HepG2 (cell line): ENCODE data around the gene COL8A2. TPM values are rescaled to one million over a fixed set of nuclear protein-coding genes. Genes with fewer than 3 reads are reported as not detected.

Source experiments
- ATAC-seq: fragments of 200-7000 bp; cut with Tn5 transposase; 3 replicates; pipeline ENCODE4 v1.9.1; 2020; ENCODE audit warnings: mild to moderate bottlenecking, moderate library complexity
- BruUV-seq: library from RNA; stranded (reverse); fragments of 400-500 nt; replicated peaks from 2 replicates; lab custom pipeline; 2021; lab: Mats Ljungman, UMichigan
- CTCF ChIA-PET: fragments of 300-600 bp; formaldehyde crosslinking; extraction: SDS; loops from one replicate; lab custom pipeline; 2021; ENCODE audit warnings: low total read pairs, inconsistent platforms, low intra/inter-chr PET ratio; lab: Yijun Ruan, JAX
- POLR2A ChIA-PET: fragments of 350-600 bp; sonication (Branson Sonifier 250); formaldehyde crosslinking; loops from one replicate; lab custom pipeline; 2020; ENCODE audit warnings: antibody characterized with exemption, inconsistent platforms; lab: Yijun Ruan, JAX
- DNase-seq: peaks from one replicate; pipeline ENCODE4 v3.0.0-alpha.2; 2015; ENCODE audit warnings: low spot score
- FAIRE-seq: peaks from 3 replicates; lab custom pipeline; 2011; peaks lifted over from hg19 to GRCh38; lab: Jason Lieb, UNC
- H2AFZ ChIP-seq: one replicate; pipeline ENCODE4 v1.6.1; 2011; ENCODE audit warnings: low read length, inconsistent platforms
- H3K27ac ChIP-seq: fragments of 300-600 bp; 3 replicates; pipeline ENCODE4 v1.8.0; 2011; ENCODE audit warnings: mixed run types, mild to moderate bottlenecking, mixed read lengths, low read length, inconsistent platforms; ENCODE audit not compliant: insufficient read depth; ENCODE audit errors: extremely low read length
- H3K27me3 ChIP-seq, 2 experiments: fragments of 200-600 bp in 1 of 2; 2 replicates in 1 of 2; 3 replicates in 1 of 2; pipeline versions ENCODE4 v1.6.0 to v1.8.0; 2011; ENCODE audit warnings: low read length in 2 of 2, mild to moderate bottlenecking in 2 of 2, moderate library complexity in 2 of 2, inconsistent platforms in 1 of 2; ENCODE audit not compliant: insufficient read depth in 2 of 2, control insufficient read depth in 1 of 2
- H3K36me3 ChIP-seq, 2 experiments: fragments of 200-600 bp in 1 of 2; replicated peaks in 1 of 2; 2 replicates in 1 of 2; 3 replicates in 1 of 2; pipeline versions ENCODE4 v1.5.1 to v1.8.0; 2011; ENCODE audit warnings: low read length in 2 of 2, inconsistent platforms in 1 of 2; ENCODE audit not compliant: insufficient read depth in 2 of 2, control insufficient read depth in 1 of 2
- H3K4me1 ChIP-seq: 2 replicates; pipeline ENCODE4 v1.5.1; 2012; ENCODE audit warnings: low read length, inconsistent platforms; ENCODE audit not compliant: insufficient read depth
- H3K4me2 ChIP-seq: 2 replicates; pipeline ENCODE4 v1.6.0; 2011; ENCODE audit warnings: low read depth, low read length, inconsistent platforms
- H3K4me3 ChIP-seq, 3 experiments: fragments of 200-600 bp in 1 of 3; sonication (generic), shearing (Covaris generic) in 1 of 3; replicated peaks in 1 of 3; 2 replicates each; pipeline ENCODE4 v1.5.1; 2011 to 2016; ENCODE audit warnings: low read length in 3 of 3, inconsistent platforms in 2 of 3, low read depth in 2 of 3, mild to moderate bottlenecking in 2 of 3, control low read depth in 1 of 3, mixed read lengths in 1 of 3; ENCODE audit not compliant: insufficient read depth in 1 of 3
- H3K79me2 ChIP-seq: one replicate; pipeline ENCODE4 v1.6.1; 2011; ENCODE audit warnings: low read length, inconsistent platforms; ENCODE audit not compliant: insufficient read depth
- H3K9ac ChIP-seq: 2 replicates; pipeline ENCODE4 v1.6.0; 2011; ENCODE audit warnings: mild to moderate bottlenecking, low read depth, low read length, inconsistent platforms; ENCODE audit not compliant: insufficient read depth
- H3K9me3 ChIP-seq: 2 replicates; pipeline ENCODE4 v1.5.1; 2012; ENCODE audit warnings: mild to moderate bottlenecking, low read length
- H4K20me1 ChIP-seq: 2 replicates; pipeline ENCODE4 v1.6.0; 2011; ENCODE audit warnings: inconsistent platforms, mild to moderate bottlenecking, low read length, moderate library complexity; ENCODE audit not compliant: insufficient read depth
- ATF1 ChIP-seq: IDR thresholded peaks from 2 replicates; pipeline ENCODE4 v1.6.1; 2016; ENCODE audit warnings: mild to moderate bottlenecking, control low read depth
- CBFB ChIP-seq: sonication (generic); formaldehyde crosslinking; IDR thresholded peaks from 2 replicates; pipeline ENCODE4 v1.4.0; 2020; ENCODE audit warnings: missing genetic modification reagents
- MAF1 ChIP-seq: sonication (generic); formaldehyde crosslinking; IDR thresholded peaks from 2 replicates; pipeline ENCODE4 v1.5.0; 2020; ENCODE audit warnings: missing genetic modification reagents, borderline replicate concordance
- NFKB2 ChIP-seq: sonication (generic); formaldehyde crosslinking; IDR thresholded peaks from 2 replicates; pipeline ENCODE4 v1.4.0; 2020; ENCODE audit warnings: missing genetic modification reagents, borderline replicate concordance
- SNRNP70 ChIP-seq: fragments of 200-400 bp; formaldehyde crosslinking; IDR thresholded peaks from 2 replicates; pipeline ENCODE4 v1.6.1; 2017; ENCODE audit warnings: mild to moderate bottlenecking, low read depth, low read length, moderate library complexity
- THAP8 ChIP-seq: sonication (generic); formaldehyde crosslinking; IDR thresholded peaks from 2 replicates; pipeline ENCODE4 v1.5.1; 2020; ENCODE audit warnings: missing genetic modification reagents, mild to moderate bottlenecking, borderline replicate concordance
- XBP1 ChIP-seq: sonication (generic); formaldehyde crosslinking; IDR thresholded peaks from 2 replicates; pipeline ENCODE4 v1.5.0; 2020; ENCODE audit warnings: missing genetic modification reagents
- ZNF17 ChIP-seq: sonication (generic); formaldehyde crosslinking; IDR thresholded peaks from 2 replicates; pipeline ENCODE4 v1.5.0; 2020; ENCODE audit warnings: mild to moderate bottlenecking, missing genetic modification reagents
- ZNF331 ChIP-seq: sonication (generic); formaldehyde crosslinking; IDR thresholded peaks from 2 replicates; pipeline ENCODE4 v1.4.0; 2020; ENCODE audit warnings: missing genetic modification reagents
- ZNF350 ChIP-seq: sonication (generic); formaldehyde crosslinking; IDR thresholded peaks from 2 replicates; pipeline ENCODE4 v1.4.0; 2020; ENCODE audit warnings: mild to moderate bottlenecking, low read depth, missing genetic modification reagents, borderline replicate concordance
- ZNF441 ChIP-seq: sonication (generic); formaldehyde crosslinking; IDR thresholded peaks from 2 replicates; pipeline ENCODE4 v1.7.0; 2021; ENCODE audit warnings: missing genetic modification reagents, borderline replicate concordance
- ZNF766 ChIP-seq: sonication (generic); formaldehyde crosslinking; IDR thresholded peaks from 2 replicates; pipeline ENCODE4 v1.5.0; 2020; ENCODE audit warnings: missing genetic modification reagents, borderline replicate concordance
- ZNF775 ChIP-seq: sonication (generic); formaldehyde crosslinking; IDR thresholded peaks from 2 replicates; pipeline ENCODE4 v1.4.0; 2020; ENCODE audit warnings: missing genetic modification reagents, mild to moderate bottlenecking, moderate library complexity, borderline replicate concordance
- WGBS: methylation state at CpG from one replicate; pipeline ENCODE4 v1.1.6; 2017; ENCODE audit warnings: low lambda C conversion rate; 5-methylcytosine and 5-hydroxymethylcytosine counted together
- in situ Hi-C: cut with HindIII; loops from 2 replicates; pipeline ENCODE4 v1.10.0; 2017; ENCODE audit warnings: low pct_unique_long_range_greater_than_20kb; ENCODE audit not compliant: extremely low pct_ligation_motif_present
- intact Hi-C: fragments of 100-400 bp; cut with micrococcal nuclease; formaldehyde crosslinking; loops from one replicate; pipeline ENCODE4 v1.10.0; 2022; ENCODE audit not compliant: unreplicated experiment
- polyA plus RNA-seq, 8 experiments: library from polyadenylated mRNA; depleted of rRNA in 3 of 8; stranded (reverse) in 7 of 8; unstranded in 1 of 8; fragments of >200 nt; fragmentation: Illumina TruSeq in 4 of 8; extraction: Trizol in 4 of 8; gene quantifications; 2 replicates each; pipeline versions ENCODE4 v1.2.1 to v1.2.3, GENCODE V29; 2011 to 2016; ENCODE audit warnings: low read depth in 4 of 8, missing spikeins in 1 of 8, mixed read lengths in 1 of 8; ENCODE audit not compliant: insufficient read depth in 1 of 8
- total RNA-seq, 5 experiments: library from RNA; depleted of rRNA; stranded (reverse); fragments of >200 nt; fragmentation: Illumina TruSeq; extraction: Trizol; gene quantifications; 2 replicates each; pipeline ENCODE4 v1.2.3, GENCODE V29; 2016; ENCODE audit warnings: low read depth in 1 of 5
- TF ChIP-seq, protein P1 (sequence below): sonication (generic); formaldehyde crosslinking; IDR thresholded peaks from 2 replicates; pipeline ENCODE4 v1.4.0; 2020; ENCODE audit warnings: mild to moderate bottlenecking, low read depth, missing genetic modification reagents
- TF ChIP-seq, protein P2 (sequence below): sonication (generic); formaldehyde crosslinking; IDR thresholded peaks from 2 replicates; pipeline ENCODE4 v1.4.0; 2020; ENCODE audit warnings: missing genetic modification reagents, borderline replicate concordance

COL8A2 gene
- total and polyA plus RNA-seq, 2 of the 13 experiments (the other 11 are each of a cell fraction or from before 2014, with no cell fraction given): 0.13 to 0.24 TPM

DNA sequence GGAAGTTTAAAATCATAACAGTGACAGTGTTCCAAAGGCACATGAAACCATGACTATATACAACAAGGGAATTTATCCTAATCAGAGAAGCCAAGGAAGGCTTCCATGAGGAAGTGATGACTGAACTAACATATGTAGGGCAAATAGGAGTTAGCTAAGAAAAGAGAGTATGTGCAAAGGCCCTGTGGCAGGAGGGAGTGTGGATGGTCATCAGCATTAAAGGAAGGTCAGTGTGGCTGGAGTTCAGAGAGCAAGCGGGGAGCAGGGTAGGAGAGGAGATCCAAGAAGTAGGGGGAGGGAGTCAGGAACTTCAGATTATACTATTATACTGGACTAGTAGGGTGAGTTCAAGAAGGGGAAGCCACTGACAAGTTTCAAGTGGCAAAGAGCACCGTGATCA, 39.3 kb upstream of the COL8A2 start:
- no TSS peak for BruUV-seq
- no peaks in the 10 kb centered on the region for H3K9me3 ChIP-seq

More for the DNA sequence above, 39.3 kb upstream of the COL8A2 start:
- no peak overlapping the region for H3K9ac ChIP-seq
- TF ChIP-seq ZNF441 (CRISPR knock-in tag) (no peak), ATF1 (CRISPR knock-in tag) (no peak), MAF1 (CRISPR knock-in tag) (no peak), ZNF350 (CRISPR knock-in tag) (no peak), ZNF331 (no peak), SNRNP70 (no peak), ZNF17 (CRISPR knock-in tag) (no peak), NFKB2 (CRISPR knock-in tag) (no peak), ZNF766 (CRISPR knock-in tag) (no peak), XBP1 (CRISPR knock-in tag) (no peak), CBFB (CRISPR knock-in tag) (no peak), ZNF775 (CRISPR knock-in tag) (no peak), THAP8 (CRISPR knock-in tag) (no peak)
- TF ChIP-seq, protein P1, sequence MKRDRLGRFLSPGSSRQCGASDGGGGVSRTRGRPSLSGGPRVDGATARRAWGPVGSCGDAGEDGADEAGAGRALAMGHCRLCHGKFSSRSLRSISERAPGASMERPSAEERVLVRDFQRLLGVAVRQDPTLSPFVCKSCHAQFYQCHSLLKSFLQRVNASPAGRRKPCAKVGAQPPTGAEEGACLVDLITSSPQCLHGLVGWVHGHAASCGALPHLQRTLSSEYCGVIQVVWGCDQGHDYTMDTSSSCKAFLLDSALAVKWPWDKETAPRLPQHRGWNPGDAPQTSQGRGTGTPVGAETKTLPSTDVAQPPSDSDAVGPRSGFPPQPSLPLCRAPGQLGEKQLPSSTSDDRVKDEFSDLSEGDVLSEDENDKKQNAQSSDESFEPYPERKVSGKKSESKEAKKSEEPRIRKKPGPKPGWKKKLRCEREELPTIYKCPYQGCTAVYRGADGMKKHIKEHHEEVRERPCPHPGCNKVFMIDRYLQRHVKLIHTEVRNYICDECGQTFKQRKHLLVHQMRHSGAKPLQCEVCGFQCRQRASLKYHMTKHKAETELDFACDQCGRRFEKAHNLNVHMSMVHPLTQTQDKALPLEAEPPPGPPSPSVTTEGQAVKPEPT (CRISPR knock-in tag): no peak
- TF ChIP-seq, protein P2, sequence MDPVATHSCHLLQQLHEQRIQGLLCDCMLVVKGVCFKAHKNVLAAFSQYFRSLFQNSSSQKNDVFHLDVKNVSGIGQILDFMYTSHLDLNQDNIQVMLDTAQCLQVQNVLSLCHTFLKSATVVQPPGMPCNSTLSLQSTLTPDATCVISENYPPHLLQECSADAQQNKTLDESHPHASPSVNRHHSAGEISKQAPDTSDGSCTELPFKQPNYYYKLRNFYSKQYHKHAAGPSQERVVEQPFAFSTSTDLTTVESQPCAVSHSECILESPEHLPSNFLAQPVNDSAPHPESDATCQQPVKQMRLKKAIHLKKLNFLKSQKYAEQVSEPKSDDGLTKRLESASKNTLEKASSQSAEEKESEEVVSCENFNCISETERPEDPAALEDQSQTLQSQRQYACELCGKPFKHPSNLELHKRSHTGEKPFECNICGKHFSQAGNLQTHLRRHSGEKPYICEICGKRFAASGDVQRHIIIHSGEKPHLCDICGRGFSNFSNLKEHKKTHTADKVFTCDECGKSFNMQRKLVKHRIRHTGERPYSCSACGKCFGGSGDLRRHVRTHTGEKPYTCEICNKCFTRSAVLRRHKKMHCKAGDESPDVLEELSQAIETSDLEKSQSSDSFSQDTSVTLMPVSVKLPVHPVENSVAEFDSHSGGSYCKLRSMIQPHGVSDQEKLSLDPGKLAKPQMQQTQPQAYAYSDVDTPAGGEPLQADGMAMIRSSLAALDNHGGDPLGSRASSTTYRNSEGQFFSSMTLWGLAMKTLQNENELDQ (CRISPR knock-in tag): no peak
- 98% methylated on average over 2 of the region's 2 CpGs for WGBS
- no peaks in the 10 kb centered on the region for H3K27me3 ChIP-seq
- no peaks in the 10 kb centered on the region; a peak in 1 of 5 replicates for H3K36me3 ChIP-seq
- no peak for DNase-seq
- ChIA-PET CTCF (no interaction called here), POLR2A (interaction anchor here (0.6 kb wide), 1 partner anchor 118 kb away, joined by 3 read pairs; no protein-coding TSS in a partner anchor)
- H3K4me2 ChIP-seq: no peak overlapping the region
- ATAC-seq: no peak
- H3K4me1 ChIP-seq: peaks cover 17% of the 10 kb centered on the region
- H3K79me2 ChIP-seq: no peaks in the 10 kb centered on the region
- H3K27ac ChIP-seq: no peak overlapping the region
- H4K20me1 ChIP-seq: no peaks in the 10 kb centered on the region
- in situ Hi-C loops: no loop called here
- intact Hi-C loops: no loop called here
- no peak for FAIRE-seq
- H2AFZ ChIP-seq: no peak overlapping the region
- H3K4me3 ChIP-seq: no peak overlapping the region
